ENCODE measurements around the gene TAOK1.
"Not testable (repeated sequence)": the region's sequence is repeated elsewhere in the genome, so short reads cannot be mapped to it uniquely, and the experiment has no call there.

TAOK1 gene

DNA sequence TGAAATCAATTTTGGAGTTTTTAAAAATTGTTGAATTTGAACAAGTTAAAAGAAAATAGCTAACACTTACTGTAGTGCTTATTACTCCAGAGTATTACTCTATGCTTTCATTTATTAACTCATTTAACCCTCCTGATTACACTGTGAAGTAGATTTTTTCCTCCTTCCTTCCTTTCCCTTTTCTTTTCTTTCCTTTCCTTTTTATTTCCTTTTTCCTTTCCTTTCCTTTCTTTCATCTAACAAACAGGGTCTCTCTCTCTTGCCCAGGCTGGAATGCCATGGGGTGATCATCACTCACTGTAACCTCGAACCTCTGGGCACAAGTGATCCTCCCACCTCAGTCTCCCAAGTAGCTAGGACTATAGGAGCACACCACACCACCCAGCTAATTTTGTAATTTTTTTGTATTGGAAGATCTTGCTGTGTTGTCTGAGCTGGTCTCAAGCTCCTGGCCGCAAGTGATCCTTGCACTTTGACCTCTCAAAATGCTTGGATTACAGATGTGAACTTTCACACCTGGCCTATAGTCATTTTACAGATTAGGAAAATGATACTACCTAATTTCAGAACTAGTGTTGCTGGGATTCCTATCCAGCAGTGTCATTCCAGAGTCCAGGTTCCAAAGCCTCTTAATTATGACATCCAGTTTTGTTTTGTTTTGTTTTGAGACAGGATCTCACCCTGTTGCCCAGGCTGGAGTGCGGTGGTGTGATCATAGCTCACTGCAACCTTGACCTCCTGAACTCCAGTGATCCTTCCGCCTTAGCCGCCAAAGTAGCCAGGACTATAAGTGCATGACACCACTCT lies 59.9 kb downstream of the TAOK1 start:
- DNase-seq: no peak

DNA sequence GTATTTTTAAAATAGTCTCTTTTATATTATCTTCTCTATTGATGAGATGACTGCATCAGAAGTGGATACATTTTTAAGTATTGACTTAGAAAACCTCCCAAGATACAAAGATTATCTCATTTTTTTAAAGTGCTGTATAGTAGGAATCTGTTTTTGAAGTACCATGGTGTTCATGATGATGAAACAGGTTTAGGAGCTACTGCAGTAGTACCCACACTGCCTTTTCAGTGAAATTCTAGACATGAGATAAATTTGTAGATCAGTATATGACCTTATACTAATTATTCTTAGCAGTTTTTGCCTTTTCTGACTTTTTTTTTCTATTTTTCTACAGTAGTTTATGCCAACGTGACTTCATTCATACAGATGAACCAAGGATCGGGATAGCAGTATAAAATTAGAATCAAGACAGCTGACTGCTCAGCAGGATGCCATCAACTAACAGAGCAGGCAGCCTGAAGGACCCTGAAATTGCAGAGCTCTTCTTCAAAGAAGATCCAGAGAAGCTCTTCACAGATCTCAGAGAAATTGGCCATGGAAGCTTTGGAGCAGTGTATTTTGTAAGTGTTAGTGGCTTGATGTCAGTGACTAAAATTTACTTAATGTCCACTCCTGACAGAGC lies 61.1 kb downstream of the TAOK1 start:
- DNase-seq: no peak

DNA sequence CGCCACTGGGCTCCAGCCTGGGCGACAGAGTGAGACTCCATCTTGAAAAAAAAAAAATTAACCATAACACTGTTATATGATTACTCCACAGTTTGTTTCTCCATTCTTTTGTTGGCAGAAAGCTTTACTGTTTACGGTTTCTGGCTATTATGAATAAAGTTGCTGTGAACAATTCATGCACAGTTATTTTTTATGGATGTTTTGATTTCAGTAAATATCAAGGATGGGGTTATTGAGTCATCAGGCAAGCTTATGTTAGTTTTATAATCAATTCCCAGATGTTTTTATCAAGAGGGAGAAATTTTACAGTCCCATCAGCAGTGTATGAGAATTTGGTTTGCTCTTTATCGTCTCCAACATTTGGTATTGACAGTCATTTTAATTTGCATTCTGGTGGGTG lies 67.9 kb downstream of the TAOK1 start:
- DNase-seq: no peak

DNA sequence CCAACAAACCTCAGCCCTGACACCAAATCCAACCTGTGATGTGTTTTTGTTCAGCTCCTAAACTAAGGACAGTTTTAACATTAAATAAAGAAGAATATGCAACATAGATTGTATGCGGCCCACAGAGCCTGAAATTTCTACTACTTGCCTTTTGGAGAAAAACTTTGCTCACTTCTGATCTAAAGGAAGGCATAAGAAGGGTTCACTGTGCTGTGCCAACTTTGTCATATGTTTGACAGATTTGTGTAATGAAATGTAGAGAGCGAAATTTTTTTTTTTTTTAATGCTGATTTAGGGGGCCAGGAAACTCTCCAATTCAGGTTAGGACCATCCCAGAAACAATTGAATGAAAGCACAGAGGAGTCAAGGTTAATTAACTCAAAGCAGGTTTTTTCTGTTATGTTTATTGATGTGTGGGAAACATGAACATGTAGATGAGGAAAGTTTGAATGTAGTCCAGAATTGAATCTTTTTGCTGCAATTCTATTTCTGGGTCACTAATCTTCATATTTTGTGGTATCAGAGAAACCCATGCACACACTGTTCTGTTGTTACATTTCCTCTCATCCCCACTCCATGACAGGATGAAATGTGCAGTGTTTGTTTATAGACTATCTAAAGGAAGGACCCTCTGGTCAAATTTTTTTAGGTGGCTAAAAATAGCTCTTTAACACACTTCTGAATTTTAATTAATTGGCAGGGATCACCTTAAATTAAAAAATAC lies 71.5 kb downstream of the TAOK1 start:
- DNase-seq: no peak

DNA sequence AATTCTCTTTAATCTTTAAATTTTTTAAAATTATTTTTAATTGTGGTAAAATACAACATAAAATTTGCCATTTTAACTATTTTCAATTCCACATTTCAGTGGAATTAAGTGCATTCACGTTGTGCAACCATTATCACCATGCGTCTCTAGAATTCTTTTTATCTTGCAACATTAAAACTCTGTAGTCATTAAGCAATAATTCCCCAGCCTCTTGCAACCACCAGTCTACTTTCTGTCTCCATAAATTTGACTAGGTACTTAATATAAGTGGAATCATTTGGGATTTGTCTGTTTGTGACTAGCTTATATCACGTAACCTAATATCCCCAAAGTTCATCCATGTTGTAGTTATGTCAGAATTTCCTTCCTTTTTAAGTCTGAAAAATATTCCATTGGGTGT lies 79.1 kb downstream of the TAOK1 start:
- no peak for DNase-seq

DNA sequence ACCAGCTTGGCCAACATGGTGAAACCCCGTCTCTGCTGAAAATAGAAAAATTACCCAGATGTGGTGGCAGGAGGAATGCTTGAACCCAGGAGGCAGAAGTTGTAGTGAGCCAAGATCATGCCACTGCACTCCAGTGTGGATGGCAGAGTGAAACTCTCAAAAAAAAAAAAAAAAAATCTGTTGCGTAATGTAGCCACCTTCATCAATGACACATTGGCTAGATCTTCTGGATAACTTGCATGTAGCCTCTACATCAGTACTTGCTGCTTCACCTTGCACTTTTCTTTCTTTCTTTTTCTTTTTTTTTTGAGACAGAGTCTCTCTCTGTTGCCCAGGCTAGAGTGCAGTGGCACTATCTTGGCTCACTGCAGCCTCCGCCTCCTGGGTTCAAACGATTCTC lies 83.3 kb downstream of the TAOK1 start:
- not testable (repeated sequence) for DNase-seq

DNA sequence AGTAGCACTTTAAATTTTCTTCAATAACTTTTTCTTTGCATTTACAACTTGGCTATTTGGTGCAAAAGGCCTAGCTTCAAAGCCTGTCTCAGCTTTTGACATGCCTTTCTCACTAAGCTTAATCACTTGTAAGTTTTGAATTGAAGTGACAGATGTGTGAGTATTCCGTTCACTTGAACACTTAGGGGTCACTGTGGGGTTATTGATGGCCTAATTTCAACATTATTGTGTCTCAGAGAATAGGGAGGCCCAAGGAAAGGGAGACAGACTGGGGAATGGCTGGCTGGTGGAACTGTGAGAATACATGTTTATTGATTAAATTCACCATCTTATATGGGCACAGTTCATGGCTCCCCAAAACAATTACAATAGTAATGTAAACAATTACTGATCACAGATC lies 84.1 kb downstream of the TAOK1 start:
- DNase-seq: no peak

DNA sequence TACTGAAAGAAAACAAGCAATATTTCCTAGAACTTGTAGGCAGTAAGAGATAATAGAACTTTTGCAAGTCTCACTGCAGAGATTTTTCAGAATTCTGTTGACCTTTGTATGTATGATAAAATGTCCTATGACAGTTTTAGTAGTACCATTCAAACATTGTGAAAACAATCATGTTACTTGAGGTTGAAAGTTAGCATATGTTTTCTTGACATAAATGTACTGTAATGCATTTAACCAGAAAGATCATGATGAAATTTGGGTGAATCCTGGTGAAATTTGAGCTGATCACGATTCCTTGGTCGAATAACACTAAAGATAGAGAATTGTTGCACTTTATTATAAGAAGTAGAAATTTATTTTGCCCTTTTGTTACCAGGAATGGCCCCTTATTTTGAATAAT lies 85.7 kb downstream of the TAOK1 start:
- no peak for DNase-seq

DNA sequence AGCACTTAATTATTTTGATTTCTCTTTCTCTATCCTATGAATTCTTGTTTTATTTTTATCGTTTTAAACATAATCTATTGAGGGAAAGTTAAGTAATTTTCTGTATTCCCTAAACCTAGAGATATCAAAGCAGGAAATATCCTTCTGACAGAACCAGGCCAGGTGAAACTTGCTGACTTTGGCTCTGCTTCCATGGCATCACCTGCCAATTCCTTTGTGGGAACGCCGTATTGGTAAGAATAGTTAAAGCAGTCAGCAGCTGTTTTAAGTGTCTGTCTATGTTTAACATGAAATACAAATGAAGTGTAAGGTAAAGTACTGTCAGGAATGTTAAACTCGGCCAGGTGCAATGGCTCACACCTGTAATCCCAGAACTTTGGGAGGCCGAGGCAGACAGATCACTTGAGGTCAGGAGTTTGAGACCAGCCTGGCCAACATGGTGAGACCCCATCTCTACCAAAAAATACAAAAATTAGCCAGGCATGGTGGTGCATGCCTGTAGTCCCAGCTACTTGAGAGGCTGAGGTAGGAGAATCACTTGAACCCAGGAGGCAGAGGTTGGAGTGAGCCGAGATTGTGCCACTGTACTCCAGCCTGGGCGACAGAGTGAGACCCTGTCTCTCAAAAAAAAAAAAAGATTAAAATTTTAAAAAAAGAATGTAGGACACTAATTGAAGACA lies 90.2 kb downstream of the TAOK1 start:
- not testable (repeated sequence) for DNase-seq

DNA sequence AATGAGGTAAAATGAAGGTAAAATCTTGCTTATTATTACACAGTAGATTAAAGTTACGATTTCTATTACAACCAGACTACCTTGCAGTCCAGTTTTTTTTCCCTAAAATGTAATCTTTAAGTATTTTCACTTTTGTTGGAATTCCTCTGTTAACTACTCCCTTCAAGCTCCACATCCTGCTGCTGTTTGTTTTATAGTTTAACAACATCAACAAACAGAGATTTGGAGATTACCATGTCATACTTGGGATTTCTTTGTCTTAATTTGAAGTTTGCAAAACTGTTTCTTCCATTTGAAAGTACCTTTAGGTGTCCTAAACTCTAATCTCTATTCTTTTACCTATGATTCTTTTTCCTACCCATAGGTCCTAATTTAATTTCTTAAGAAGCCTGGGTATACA lies 93.3 kb downstream of the TAOK1 start:
- no peak for DNase-seq

DNA sequence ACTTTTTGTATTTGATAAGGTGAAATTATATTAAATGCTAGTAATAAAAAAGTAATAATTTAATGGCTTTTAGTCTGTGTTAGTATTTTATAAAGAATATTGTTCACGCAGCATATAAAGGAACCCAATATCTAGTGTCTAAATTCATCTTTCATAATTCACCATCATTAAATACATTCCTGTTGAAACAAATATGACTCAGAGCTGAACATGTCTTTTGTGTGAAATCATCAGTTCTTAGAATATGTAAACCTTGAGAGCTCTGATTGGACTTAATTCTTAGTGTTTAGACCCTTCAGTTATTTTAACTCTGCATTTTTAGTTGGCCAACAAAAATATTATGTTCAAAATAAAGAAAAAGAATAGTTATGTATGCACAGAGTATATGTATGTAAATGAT lies 104.8 kb downstream of the TAOK1 start:
- DNase-seq: no peak

DNA sequence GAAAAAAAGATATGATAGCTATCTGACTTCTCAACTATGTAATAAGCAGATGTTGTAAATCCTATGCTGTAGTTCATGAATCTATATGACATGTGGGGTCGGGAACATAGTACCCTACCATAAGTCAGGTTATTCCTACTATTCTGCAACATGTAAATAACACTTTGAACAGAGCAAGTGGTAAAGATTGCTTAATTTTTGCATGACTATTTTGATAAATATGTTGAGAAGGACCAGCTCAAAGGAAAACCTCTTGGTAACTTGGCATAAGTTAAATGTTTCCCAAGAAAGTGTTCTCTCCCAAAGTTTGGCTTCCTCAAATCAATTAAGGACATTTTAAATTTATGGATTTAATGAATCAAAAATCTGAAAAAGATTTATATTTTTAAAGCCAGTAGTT lies 114.5 kb downstream of the TAOK1 start:
- DNase-seq: no peak

DNA sequence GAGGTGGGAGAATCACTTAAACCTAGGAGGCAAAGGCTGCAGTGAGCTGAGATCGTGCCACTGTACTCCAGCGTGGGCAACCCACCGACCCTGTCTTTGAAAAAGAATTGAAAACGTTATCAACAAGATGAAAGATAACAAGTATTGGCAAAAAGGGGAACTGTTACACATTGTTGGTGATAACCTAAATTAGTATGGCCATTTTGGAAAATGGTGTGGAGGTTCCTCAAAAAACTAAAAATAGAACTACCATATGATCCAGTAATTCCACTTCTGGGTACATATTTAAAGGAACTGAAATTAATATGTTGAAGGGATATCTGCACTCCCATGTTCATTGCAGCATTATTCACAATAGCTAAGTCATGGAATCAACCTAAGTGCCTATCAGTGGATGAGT lies 115.7 kb downstream of the TAOK1 start:
- no peak for DNase-seq

DNA sequence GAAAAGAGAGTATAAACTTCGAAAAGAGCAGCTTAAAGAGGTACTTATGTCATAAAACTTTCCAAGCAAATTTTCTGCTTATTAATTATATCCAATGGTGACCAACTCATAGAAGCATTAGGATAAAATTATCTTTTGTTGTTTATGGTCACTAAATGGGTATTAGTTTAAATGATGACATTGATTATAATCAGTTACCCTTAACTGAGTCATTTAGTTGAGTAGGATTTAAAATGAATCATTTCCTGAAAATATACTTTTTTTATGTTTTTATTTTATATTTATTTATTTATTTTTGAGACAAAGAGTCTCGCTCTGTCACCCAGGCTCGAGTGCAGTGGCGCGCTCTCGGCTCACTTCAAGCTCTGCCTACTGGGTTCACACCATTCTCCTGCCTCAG lies 120.8 kb downstream of the TAOK1 start:
- no peak for DNase-seq

DNA sequence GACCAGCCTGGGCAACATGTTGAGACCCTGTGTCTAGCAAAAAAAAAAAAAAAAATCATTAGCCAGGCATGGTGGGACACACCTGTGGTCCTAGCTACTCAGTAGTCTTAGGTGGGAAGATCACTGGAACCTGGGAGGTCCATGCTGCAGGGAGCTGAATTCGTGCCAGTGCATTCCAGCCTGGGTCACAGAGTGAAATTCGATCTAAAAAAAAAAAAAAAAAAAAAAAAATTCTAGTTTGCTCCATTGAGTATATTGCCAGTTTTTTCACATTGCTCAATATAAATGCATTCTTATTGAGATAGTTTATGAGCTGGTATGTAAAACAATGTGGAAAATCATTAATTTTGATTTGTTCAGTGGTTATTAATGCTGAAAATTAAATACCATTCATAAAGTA lies 124.6 kb downstream of the TAOK1 start:
- DNase-seq: no peak

DNA sequence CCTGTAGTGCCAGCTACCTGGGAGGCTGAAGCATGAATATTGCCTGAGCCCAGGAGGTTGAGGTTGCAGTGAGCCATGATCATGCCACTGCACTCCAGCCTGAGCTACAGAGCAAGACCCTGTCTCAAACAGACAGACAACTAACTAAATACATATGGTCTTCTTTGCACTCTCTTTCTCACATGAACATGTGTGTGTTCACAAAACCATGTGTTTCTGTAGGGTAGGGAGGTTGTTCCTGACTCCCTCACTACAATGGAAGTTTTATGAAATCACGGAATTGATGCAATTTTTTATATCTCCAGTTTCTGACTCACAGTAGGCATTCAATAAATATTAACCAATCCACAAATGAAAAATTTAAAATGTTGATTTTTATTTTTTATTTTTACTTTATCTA lies 128.2 kb downstream of the TAOK1 start:
- no peak for DNase-seq

DNA sequence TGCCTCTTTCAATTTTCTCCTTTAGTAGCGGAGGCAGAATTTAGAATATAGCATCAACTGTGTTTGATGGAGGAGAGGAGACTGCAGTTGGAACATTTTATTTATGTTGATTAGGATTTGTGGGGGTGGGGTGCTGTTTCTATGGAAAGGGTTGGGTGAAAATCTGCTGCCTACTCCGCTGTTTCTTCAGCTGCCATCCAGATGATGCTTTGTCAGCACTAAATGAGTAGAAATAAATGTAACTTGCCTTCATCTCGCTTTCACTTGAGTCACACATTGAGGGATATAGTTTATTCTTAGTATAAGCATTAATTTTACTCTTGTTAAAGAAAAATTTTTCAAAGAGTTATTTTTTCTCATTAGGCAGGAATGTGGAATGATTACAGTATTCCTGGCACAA lies 134.5 kb downstream of the TAOK1 start:
- DNase-seq: no peak

DNA sequence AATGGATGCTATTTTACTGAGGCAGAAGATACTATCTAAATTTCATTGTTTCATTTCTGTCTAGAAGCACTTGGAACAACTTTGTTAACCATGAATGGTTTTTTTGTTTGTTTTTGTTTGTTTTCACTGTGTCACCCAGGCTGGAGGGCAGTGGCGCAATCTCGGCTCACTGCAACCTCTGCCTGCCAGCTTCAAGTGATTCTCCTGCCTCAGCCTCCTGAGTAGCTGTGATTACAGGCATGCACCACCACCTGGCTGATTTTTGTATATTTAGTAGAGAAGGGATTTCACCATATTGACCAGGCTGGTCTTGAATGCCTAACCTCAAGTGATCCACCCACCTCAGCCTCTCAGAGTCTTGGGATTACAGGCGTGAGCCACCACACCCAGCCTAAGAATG lies 136.2 kb downstream of the TAOK1 start:
- no peak for DNase-seq

DNA sequence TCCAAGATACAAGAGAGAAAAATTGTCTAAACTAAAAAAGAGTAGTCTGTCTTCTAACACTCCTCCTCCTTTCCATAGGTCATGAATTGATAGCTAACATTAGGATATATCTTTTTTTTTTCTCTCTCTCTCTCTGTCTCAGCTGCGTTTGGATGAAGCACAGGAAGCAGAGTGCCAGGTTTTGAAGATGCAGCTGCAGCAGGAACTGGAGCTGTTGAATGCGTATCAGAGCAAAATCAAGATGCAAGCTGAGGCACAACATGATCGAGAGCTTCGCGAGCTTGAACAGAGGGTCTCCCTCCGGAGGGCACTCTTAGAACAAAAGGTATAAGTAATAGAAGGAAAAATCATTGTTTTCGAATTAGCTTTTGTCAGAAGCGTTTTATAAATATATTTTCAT lies 143.8 kb downstream of the TAOK1 start:
- no peak for DNase-seq

DNA sequence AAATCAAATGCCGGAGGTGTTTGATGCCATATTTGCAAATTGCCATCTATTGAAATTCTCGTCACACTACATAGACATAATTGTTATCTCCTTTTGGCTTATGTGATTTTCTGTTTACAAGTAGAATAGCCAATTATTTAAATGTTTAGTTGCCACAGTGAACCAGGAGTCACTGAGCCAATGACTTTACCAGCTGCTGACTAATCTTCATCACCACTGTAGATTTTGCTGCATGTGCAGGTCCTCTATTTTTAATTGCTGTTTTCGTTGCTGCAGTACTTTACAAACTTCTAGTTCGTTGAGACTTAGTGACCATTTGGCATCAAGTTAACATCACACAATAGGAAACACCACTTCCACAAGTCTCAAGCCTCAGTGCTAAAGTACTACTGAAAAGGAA lies 153.9 kb downstream of the TAOK1 start:
- DNase-seq: no peak

DNA sequence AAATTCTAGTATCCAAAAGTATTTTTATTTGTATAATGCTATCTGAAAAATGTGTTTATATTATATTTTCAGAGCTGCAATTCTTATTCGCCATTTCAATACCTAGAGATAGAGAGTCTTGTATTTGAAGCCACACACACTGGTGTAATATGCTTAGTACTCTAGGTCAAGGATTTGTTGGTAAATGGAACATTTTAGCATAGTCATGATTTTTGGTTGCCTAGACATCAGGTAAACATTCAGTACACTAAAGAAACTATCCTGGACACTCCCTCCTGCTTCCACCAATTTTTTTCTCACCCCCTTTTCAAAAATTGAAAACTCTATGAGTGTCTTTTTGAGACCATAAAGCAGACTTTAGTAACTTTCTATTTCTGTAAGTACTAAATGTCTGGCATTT lies 155.9 kb downstream of the TAOK1 start:
- DNase-seq: no peak

DNA sequence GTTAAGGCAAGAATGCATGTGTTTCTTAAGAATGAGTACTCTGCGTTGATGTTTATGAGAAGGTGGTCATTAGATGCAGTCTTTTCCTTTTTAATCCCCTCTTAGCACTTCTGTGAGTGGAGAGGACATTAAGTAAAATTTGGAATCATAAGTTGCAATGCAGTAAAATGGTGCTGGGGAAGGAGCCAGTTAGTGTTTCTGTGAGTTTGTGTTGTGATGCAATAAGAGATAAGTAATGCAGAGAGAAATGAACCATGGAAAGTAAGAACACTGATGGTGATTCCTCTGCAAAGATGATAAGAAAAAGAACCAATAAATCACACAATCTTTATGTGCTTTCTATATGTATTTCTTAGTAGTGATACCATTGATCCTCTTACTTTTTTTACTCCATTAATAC lies 156.7 kb downstream of the TAOK1 start:
- DNase-seq: no peak

DNA sequence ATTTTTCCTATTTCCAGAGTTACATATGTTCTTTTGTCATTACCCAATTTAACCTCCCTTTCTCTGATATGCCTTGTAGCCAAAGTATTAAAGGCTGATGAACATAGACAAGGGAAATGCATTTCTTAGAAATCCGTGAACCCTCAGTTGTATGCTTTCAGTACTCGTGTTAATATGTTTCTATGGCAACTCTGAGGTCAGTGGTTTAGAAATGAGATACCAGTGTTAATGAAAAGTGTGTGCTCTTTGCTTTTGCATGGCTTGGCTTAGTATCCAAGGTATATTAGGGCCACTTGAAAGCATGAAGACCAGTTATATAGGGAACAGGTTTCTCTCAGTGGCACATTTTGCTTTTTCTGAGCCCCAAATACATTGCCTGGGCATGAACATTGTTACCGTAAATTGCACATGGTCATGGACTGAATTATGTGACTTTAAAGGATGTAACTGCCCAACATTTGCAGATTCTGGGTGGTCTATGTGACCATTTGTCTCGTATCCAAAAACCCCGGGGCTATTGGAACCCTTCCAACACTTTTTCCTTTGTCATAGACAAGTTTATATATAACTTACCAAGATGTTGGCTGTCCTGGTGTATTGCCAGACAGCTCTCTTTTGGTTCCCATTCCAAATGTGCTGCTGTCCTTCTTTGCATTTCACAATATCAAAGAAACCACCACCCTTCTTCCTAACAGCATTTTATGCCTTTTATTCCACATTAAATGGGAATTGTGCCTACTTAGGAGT lies 159.2 kb downstream of the TAOK1 start:
- no peak for DNase-seq
